ENCODE results near the gene TMC6. TPM values are rescaled to one million over a fixed set of nuclear protein-coding genes. Genes with fewer than 3 reads are reported as not detected.

Gene TMC6
- total RNA-seq, 2 donors from 2014 or later, result 83.5 to 119 TPM

DNA sequence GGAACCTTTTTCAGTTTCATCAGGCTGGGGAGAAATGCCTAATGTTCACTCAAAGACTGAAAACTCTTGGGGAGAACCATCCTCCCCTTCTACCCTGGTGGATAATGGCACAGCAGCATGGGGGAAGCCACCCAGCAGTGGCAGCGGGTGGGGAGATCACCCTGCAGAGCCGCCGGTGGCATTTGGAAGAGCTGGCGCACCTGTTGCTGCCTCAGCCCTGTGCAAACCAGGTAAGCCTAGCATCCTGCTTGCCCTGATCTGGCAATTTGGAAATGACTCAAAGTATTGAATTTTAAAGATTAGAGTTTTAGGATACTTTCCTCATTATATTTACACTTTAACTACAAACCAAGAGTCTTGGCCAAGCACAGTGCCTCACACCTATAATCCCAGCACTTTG lies 63.8 kb downstream of the TMC6 start:
- intact Hi-C loops (cut with DNase I, micrococcal nuclease), result no loop called here
- ATAC-seq (no peak), DNase-seq (no peak)

GRCh38 chr17:78063489-78063888 lies 65.1 kb downstream of the TMC6 start:
- intact Hi-C loops (cut with DNase I, micrococcal nuclease), result no loop called here
- no peak for ATAC-seq
- no peak for DNase-seq

GRCh38 chr17:78062596-78062995 lies 66.0 kb downstream of the TMC6 start:
- intact Hi-C loops (cut with DNase I, micrococcal nuclease), result no loop called here
- ATAC-seq, result no peak
- DNase-seq, result no peak

Other genes starting within 250 kb of the TMC6 start
- 10 to 100 TPM; 13.2 to 18.2 TPM for gene TNRC6C, start 170.1 kb downstream of the TMC6 start, total RNA-seq
- 1 to 10 TPM; 3.4 to 8.8 TPM for gene TMC8, start 2.0 kb upstream of the TMC6 start, total RNA-seq
- gene C17orf99, start 17.6 kb upstream of the TMC6 start, total RNA-seq, result not detected
- gene SYNGR2, start 39.8 kb upstream of the TMC6 start, total RNA-seq, result 100 to 1,000 TPM; 173 to 188 TPM
- gene TK1, start 58.3 kb upstream of the TMC6 start, total RNA-seq, result 10 to 100 TPM; 14.8 to 24.9 TPM
- gene AFMID, start 58.6 kb upstream of the TMC6 start, total RNA-seq, result 10 to 100 TPM; 26.7 to 33.2 TPM
- 10 to 100 TPM in 1 of 2 donors, 1 to 10 TPM in 1; 3.4 to 10.1 TPM for gene BIRC5, start 85.5 kb upstream of the TMC6 start, total RNA-seq
- not detected for gene TMEM235, start 102.9 kb upstream of the TMC6 start, total RNA-seq
- gene SOCS3, start 231.3 kb upstream of the TMC6 start, total RNA-seq, result 10 to 100 TPM; 11.6 to 33.1 TPM
- gene PGS1, start 249.9 kb upstream of the TMC6 start, total RNA-seq, result 10 to 100 TPM; 37.6 to 44.5 TPM